ENCODE results near the gene GDF3. TPM values are rescaled to one million over a fixed set of nuclear protein-coding genes. Genes with fewer than 3 reads are reported as not detected.
A peak's percentile ranks its signal among the peaks of the same experiment; 100 is the strongest.
"Not testable (repeated sequence)": the region's sequence is repeated elsewhere in the genome, so short reads cannot be mapped to it uniquely, and the experiment has no call there.

Gene GDF3
- total RNA-seq, 2 donors from 2014 or later, result not detected

GRCh38 chr12:7679251-7680045 is 16.1 kb downstream of the GDF3 start:
- DNase-seq (ENCODE audit: low spot score in 2 of 2), result no peak

GRCh38 chr12:7678744-7679143 is 16.8 kb downstream of the GDF3 start:
- no peaks in the 10 kb centered on the region for H3K9me3 Mint-ChIP-seq
- ATAC-seq (no peak), DNase-seq (ENCODE audit: low spot score in 2 of 2) (no peak)
- H3K36me3 Mint-ChIP-seq, result no peaks in the 10 kb centered on the region
- no peak overlapping the region for H3K27ac Mint-ChIP-seq

More at GRCh38 chr12:7679251-7680045, 16.1 kb downstream of the GDF3 start:
- Mint-ChIP-seq H3K9me3 (no peaks in the 10 kb centered on the region), H3K27ac (no peak overlapping the region), H3K36me3 (no peaks in the 10 kb centered on the region)
- ATAC-seq, result no peak

GRCh38 chr12:7677432-7677888 is 18.1 kb downstream of the GDF3 start:
- DNase-seq (ENCODE audit: low spot score in 2 of 2); H3K9me3 Mint-ChIP-seq: not testable (repeated sequence)

GRCh38 chr12:7675455-7675854 is 20.1 kb downstream of the GDF3 start:
- not testable (repeated sequence) for H3K27ac Mint-ChIP-seq; ATAC-seq; H3K9me3 Mint-ChIP-seq; DNase-seq (ENCODE audit: low spot score in 2 of 2); H3K36me3 Mint-ChIP-seq

More at GRCh38 chr12:7677432-7677888, 18.1 kb downstream of the GDF3 start:
- peak; percentile 73 to 81 for ATAC-seq
- H3K36me3 Mint-ChIP-seq, result not testable (repeated sequence)
- peak overlapping the region in 1 of 2 donors; percentile 19 for H3K27ac Mint-ChIP-seq

GRCh38 chr12:7668171-7668570 is 27.4 kb downstream of the GDF3 start:
- H3K9me3 Mint-ChIP-seq, result no peaks in the 10 kb centered on the region
- H3K27ac Mint-ChIP-seq, result no peak overlapping the region
- no peak for DNase-seq (ENCODE audit: low spot score in 2 of 2)

GRCh38 chr12:7667125-7667524 is 28.4 kb downstream of the GDF3 start:
- Mint-ChIP-seq H3K9me3 (no peaks in the 10 kb centered on the region), H3K36me3 (no peaks in the 10 kb centered on the region), H3K27ac (no peak overlapping the region)
- DNase-seq (ENCODE audit: low spot score in 2 of 2), result no peak
- ATAC-seq, result no peak

More at GRCh38 chr12:7668171-7668570, 27.4 kb downstream of the GDF3 start:
- no peaks in the 10 kb centered on the region for H3K36me3 Mint-ChIP-seq
- no peak for ATAC-seq

GRCh38 chr12:7666595-7666994 is 29.0 kb downstream of the GDF3 start:
- no peaks in the 10 kb centered on the region for H3K36me3 Mint-ChIP-seq
- ATAC-seq, result no peak
- DNase-seq (ENCODE audit: low spot score in 2 of 2), result no peak
- H3K27ac Mint-ChIP-seq, result no peak overlapping the region
- no peaks in the 10 kb centered on the region for H3K9me3 Mint-ChIP-seq

GRCh38 chr12:7661741-7662140 is 33.8 kb downstream of the GDF3 start:
- Mint-ChIP-seq H3K36me3 (no peaks in the 10 kb centered on the region), H3K9me3 (no peaks in the 10 kb centered on the region), H3K27ac (no peak overlapping the region)
- DNase-seq (ENCODE audit: low spot score in 2 of 2) (no peak), ATAC-seq (no peak)

- H3K27ac Mint-ChIP-seq, result no peak overlapping the region
- no peaks in the 10 kb centered on the region for H3K9me3 Mint-ChIP-seq
- no peak for DNase-seq (ENCODE audit: low spot score in 2 of 2)
- ATAC-seq, result no peak
- no peaks in the 10 kb centered on the region for H3K36me3 Mint-ChIP-seq
These were observed 39.5 kb downstream of the GDF3 start for GRCh38 chr12:7656121-7656520.

- Mint-ChIP-seq H3K27ac (no peak overlapping the region), H3K9me3 (no peaks in the 10 kb centered on the region), H3K36me3 (no peaks in the 10 kb centered on the region)
- DNase-seq (ENCODE audit: low spot score in 2 of 2) (no peak), ATAC-seq (no peak)
These were observed 45.5 kb downstream of the GDF3 start for GRCh38 chr12:7650091-7650490.

- DNase-seq (ENCODE audit: low spot score in 2 of 2), result no peak
- H3K9me3 Mint-ChIP-seq, result no peaks in the 10 kb centered on the region
- H3K27ac Mint-ChIP-seq, result no peak overlapping the region
- no peaks in the 10 kb centered on the region for H3K36me3 Mint-ChIP-seq
- ATAC-seq, result peak; percentile 59 to 60
These were observed 48.5 kb downstream of the GDF3 start for GRCh38 chr12:7647071-7647470.

- no peak for ATAC-seq
- no peaks in the 10 kb centered on the region for H3K9me3 Mint-ChIP-seq
- DNase-seq (ENCODE audit: low spot score in 2 of 2), result no peak
- no peak overlapping the region for H3K27ac Mint-ChIP-seq
- H3K36me3 Mint-ChIP-seq, result no peaks in the 10 kb centered on the region
These were observed 49.4 kb downstream of the GDF3 start for GRCh38 chr12:7646178-7646475.

- H3K9me3 Mint-ChIP-seq, result no peaks in the 10 kb centered on the region
- no peaks in the 10 kb centered on the region for H3K36me3 Mint-ChIP-seq
- DNase-seq (ENCODE audit: low spot score in 2 of 2) (no peak), ATAC-seq (no peak)
- no peak overlapping the region for H3K27ac Mint-ChIP-seq
These were observed 50.0 kb downstream of the GDF3 start for GRCh38 chr12:7645395-7646177.

- ATAC-seq (no peak), DNase-seq (ENCODE audit: low spot score in 2 of 2) (peak in 1 of 2 donors; percentile 58)
- Mint-ChIP-seq H3K9me3 (no peaks in the 10 kb centered on the region), H3K36me3 (no peaks in the 10 kb centered on the region), H3K27ac (no peak overlapping the region)
These were observed 52.7 kb downstream of the GDF3 start for GRCh38 chr12:7642876-7643309.

- no peak for ATAC-seq
- Mint-ChIP-seq H3K36me3 (no peaks in the 10 kb centered on the region), H3K27ac (no peak overlapping the region)
These were observed 53.3 kb downstream of the GDF3 start for GRCh38 chr12:7642287-7642686.

GRCh38 chr12:7640123-7640995 is 55.2 kb downstream of the GDF3 start:
- H3K27ac Mint-ChIP-seq, result peak overlapping the region; percentile 49 to 85
- DNase-seq (ENCODE audit: low spot score in 2 of 2) (peak in 1 of 2 donors; percentile 61), ATAC-seq (peak; percentile 28 to 41)
- H3K36me3 Mint-ChIP-seq, H3K9me3 Mint-ChIP-seq: not testable (repeated sequence)

More at GRCh38 chr12:7642287-7642686, 53.3 kb downstream of the GDF3 start:
- no peak for DNase-seq (ENCODE audit: low spot score in 2 of 2)
- no peaks in the 10 kb centered on the region for H3K9me3 Mint-ChIP-seq

Measured in activated naive CD4-positive, alpha-beta T cell treated with anti-CD3 and anti-CD28 coated beads, Interleukin-2, amount 50 U/mL, for 72 hours (primary cell).